GM12864 (cell line): Measurements from ENCODE around the gene SNAPIN.

Experiments
- DNase-seq: peaks from one replicate; pipeline ENCODE4 v3.0.0-alpha.2; 2011; ENCODE audit warnings: low read depth
- H3K4me3 ChIP-seq: 2 replicates; pipeline ENCODE4 v1.5.1; 2011; ENCODE audit warnings: mild to moderate bottlenecking, low read depth, low read length, control low read depth
- TF ChIP-seq, protein P1 (sequence below): IDR thresholded peaks from 2 replicates; pipeline ENCODE4 v1.5.1; 2011; ENCODE audit warnings: low read depth, mild to moderate bottlenecking, moderate library complexity, low read length, control low read depth, inconsistent platforms; ENCODE audit errors: missing control alignments

The SNAPIN gene

DNA sequence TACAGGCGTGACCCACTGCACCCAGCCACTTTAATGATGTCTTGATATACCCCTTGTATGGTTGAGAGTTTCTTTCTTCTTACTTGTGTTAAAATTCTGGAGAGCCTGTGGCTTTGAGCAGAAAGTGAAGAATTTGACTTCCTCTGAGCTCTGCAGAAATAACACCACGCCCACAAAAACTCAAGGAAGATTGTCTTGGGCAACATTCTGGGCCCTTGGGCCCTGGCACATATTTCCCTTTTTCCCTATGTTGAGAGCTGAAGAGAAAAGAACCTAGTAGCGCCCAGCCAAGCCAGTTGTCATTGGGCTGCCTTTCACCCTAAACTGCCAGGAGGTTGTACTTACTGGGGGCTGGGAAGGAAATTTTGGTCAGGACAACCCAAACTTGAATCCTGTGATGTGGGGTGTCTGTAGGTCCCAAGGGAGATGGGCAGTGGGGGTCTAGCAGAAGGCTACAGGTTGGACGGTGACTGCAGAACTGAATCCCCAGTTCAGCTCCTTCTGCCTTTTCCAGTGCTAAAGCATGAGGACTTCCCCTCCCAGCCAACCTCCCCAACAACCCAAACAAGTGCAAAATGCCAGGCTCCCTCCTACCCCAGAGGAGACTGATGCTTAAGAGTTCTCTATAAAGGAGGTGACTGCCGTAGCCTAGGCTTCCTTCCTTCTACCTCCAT lies 11.7 kb upstream of the SNAPIN start:
- no peak for DNase-seq
- TF ChIP-seq, protein P1, sequence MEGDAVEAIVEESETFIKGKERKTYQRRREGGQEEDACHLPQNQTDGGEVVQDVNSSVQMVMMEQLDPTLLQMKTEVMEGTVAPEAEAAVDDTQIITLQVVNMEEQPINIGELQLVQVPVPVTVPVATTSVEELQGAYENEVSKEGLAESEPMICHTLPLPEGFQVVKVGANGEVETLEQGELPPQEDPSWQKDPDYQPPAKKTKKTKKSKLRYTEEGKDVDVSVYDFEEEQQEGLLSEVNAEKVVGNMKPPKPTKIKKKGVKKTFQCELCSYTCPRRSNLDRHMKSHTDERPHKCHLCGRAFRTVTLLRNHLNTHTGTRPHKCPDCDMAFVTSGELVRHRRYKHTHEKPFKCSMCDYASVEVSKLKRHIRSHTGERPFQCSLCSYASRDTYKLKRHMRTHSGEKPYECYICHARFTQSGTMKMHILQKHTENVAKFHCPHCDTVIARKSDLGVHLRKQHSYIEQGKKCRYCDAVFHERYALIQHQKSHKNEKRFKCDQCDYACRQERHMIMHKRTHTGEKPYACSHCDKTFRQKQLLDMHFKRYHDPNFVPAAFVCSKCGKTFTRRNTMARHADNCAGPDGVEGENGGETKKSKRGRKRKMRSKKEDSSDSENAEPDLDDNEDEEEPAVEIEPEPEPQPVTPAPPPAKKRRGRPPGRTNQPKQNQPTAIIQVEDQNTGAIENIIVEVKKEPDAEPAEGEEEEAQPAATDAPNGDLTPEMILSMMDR: no peak
- no peak overlapping the region for H3K4me3 ChIP-seq

DNA sequence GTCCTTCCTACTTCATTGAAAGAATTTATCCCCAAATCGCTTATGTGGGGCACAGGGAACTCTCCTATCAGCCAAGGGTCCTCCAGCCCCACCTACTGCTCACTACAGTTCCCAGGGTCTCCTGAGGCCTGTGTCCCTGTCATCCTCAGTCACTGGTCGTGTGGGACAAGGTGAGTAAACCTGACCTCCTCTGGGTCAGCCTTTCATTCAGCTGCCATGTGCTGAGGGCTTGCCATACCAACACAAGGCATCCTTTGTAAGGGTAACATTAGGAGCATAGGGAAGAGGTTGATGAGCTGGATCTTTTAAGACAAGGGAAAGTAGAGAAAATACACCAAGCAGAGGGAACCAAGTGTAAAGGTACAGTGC lies 11.2 kb upstream of the SNAPIN start:
- no peak overlapping the region for H3K4me3 ChIP-seq
- TF ChIP-seq, protein P1: no peak
- no peak for DNase-seq

DNA sequence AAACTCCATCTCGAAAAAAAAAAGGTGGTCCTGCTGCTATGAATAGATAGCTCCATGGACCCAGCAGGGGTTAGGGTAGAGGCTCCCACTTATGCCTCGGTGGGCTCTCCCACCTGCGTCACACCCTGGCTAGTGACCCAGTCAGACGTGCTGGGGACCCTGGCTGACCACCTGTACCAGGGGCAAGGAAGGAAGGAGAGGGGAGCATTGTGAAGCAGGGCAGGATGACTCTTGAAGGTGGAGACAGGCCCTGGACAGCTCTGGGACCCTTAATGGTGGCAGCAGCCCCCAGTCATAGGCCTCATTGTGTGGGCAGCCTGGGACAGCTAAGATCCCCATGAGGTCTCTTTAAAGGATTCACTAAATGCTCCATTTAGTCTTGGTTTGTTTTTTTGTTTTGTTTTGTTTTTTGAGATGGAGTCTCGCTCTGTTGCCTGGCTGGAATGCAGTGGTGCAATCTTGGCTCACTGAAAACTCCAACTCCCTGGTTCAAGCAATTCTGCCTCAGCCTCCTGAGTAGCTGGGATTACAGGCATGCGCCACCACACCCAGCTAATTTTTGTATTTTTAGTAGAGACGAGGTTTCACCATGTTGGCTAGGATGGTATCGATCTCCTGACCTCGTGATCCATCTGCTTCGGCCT lies 10.4 kb upstream of the SNAPIN start:
- TF ChIP-seq, protein P1: no peak
- no peak overlapping the region for H3K4me3 ChIP-seq
- DNase-seq: no peak

DNA sequence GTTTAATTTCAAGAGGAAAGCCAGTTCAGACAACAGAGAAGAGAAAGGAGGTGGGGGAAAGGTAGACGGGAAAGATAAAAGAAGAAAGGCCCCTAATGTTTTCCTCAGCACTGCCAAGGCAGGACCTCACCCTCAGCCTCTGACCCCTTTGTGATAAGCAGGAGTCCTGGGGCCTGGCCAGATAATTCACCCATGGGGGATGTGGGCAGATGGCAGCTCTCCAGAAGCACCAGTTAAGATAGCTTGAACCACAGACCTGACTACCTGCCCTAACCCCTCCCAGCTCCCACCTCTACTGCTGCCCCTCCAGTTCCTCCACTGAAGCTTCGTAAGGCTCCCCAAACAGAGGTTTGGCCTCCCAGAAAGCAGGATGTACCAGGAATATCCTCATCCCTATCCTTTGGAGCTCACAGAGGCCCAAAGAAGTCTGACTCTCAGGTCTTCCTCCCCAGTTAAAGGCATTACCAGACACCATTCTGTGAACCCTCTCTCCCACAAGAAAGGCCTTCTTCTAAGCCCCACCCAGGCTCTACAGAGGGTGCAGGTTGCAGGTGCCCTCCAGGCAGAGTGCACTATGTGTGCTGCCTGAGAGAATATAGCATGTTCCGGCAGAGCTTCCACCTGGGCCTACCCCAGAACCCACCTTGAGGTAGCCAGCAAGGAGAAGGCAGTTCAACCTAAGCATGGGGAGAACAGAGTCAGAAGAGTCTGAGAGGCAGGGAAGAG lies 9.2 kb upstream of the SNAPIN start:
- TF ChIP-seq, protein P1: no peak
- H3K4me3 ChIP-seq: no peak overlapping the region
- no peak for DNase-seq

DNA sequence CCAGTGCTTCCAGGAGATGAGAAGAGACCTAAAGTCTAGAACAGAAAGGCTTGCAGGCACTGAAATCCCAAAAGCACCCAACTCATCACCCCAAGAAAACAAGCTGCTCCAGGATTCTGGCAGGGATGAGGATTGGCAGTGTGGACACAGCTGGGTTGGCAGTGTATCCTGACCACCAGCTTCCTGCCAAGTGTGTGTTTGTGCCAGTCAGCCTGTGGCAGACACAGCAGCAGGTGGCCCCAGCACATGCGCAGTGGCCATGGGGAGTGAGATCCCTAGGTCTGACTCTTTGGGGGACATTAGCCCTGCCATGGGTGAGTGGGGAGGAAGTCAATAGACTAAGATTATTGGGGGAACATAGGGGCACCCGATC lies 8.7 kb upstream of the SNAPIN start:
- TF ChIP-seq, protein P1: no peak
- no peak overlapping the region for H3K4me3 ChIP-seq
- DNase-seq: no peak

DNA sequence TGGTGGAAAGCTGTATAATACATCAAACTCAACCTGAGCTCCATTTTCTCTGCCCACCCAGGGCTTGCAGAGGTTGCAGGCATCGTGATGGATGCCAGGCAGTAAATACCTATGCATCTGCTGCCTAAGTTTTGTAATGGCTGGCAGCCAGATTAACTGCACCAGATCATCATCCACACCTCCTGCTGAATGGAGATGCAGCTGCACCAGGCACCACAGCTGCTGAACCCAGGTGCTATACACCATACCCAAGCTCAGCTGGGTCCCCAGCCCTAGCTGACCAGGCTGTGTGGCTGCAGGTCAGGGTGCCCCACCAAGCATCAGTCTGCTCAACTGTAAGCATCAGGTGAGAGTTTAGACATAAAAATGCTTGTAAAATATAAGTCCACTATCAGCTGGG lies 6.7 kb upstream of the SNAPIN start:
- H3K4me3 ChIP-seq: no peak overlapping the region
- DNase-seq: no peak
- TF ChIP-seq, protein P1: no peak
